G401.6 (cell line): ENCODE measurements around the gene C5orf58.

ENCODE experiments used
- FAIRE-seq: peaks from 2 replicates; lab custom pipeline; 2012; peaks lifted over from hg19 to GRCh38; lab: Jason Lieb, UNC

C5orf58 gene

GRCh38 chr5:170283296-170283695 is 50.5 kb downstream of the C5orf58 start:
- no peak for FAIRE-seq

GRCh38 chr5:170284231-170284630 is 51.4 kb downstream of the C5orf58 start:
- FAIRE-seq = no peak

- no peak for FAIRE-seq
These were observed 52.4 kb downstream of the C5orf58 start for GRCh38 chr5:170285181-170285580.

DNA sequence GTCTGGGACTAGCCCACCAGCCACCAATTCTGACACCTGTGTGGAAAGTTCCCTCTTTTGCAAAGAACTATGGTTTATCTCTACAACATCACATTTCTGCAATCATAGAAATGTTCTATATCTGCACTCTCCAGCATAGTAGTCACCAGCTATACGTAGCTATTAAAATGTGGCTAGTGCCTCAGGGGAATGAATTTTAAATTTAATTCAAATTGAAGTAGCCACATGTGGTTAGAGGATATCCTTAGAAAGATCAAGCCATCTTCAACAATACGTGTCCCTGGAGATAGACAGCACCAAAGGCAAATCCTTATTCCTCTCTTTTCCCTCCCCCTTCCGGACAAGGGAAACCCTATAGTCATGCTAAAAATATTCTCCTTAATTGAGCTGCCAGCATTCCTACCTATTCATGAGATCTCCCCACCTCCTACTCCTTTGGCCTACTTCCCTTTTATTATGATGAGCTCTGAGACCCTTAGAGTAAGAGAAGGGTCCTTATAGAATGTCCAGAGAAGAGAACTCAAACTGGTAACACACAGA is 53.7 kb downstream of the C5orf58 start:
- no peak for FAIRE-seq

DNA sequence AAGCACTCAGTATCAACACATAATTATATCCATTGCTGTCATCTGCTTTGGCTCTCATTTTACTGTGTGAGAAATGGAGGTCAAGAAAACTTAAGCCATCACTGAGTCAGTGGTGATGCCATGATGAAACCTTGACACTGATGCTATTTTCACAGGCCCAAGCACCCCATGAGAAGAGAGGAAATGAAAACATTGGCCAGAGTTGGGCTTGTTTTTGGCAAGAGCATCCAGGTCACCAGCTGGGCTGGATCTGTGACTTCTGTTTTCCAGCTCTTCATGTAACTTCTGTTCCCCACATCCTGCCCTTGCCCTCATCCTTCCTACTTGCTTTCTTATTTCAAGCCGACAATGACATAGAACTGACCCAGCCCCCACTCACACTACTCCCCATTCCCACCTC is 54.7 kb downstream of the C5orf58 start:
- no peak for FAIRE-seq

DNA sequence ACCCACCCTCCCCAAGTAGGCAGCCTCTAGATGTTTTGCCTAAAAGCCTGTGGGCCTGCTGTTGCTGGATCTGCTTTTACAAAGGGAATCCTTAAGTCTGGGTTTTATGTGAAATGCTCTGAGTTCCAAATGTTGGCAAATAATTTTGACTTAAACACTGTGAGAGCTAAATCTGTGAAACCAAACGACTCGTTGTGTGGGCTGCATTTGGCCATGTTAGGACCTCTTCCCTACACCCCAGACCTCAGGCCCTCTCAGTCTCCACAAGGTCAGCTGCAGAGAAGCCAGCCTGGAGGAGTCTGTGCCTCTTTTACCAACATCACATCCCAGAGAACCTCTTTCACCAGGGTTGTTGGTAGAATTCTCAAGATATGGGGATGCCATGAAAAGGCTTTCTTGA is 55.4 kb downstream of the C5orf58 start:
- no peak for FAIRE-seq

DNA sequence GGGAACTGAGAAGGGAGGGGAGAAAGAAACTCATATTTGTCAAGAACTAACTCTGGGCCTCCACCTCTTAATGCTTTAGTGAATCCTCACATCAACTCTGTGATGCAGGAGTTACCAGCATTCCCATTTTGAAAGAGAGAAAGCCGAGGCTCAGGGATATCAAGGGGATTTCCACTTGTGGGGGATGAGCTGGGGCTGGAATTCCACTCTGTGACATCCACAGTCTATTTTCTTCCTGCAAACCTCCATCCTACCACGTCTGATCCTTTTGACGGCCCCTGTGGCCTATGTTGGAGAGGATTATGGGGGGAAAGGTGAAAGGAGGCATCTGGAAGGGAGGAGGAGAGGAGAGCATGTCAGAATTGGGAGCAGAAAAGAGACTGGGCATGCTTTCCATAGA is 55.8 kb downstream of the C5orf58 start:
- FAIRE-seq = no peak

- FAIRE-seq = no peak
These were observed 56.3 kb downstream of the C5orf58 start for GRCh38 chr5:170289121-170289520.

- FAIRE-seq = no peak
These were observed 57.0 kb downstream of the C5orf58 start for GRCh38 chr5:170289764-170290163.

- FAIRE-seq = no peak
These were observed 57.7 kb downstream of the C5orf58 start for GRCh38 chr5:170290498-170290897.

- no peak for FAIRE-seq
These were observed 59.7 kb downstream of the C5orf58 start for GRCh38 chr5:170292179-170293104.

DNA sequence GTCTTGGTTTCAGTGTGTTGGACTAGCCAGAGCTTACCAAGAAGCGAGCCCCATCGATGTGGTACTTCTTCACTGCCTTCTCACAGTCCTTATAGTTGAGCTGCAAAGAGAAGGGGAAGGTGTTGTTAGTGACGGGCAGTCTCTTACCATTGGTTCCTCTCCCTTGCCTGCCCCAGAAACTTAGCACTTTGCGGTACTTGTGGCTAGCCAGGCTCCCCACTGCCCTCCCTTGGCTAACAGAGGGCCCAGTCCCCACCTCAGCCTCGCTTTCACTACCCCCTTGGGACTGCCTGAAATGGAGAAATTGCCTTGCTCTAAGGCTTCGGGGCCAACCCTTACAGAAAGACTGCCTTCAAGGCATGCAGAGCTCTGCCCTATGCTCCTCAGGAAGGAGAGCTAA is 60.5 kb downstream of the C5orf58 start:
- no peak for FAIRE-seq

DNA sequence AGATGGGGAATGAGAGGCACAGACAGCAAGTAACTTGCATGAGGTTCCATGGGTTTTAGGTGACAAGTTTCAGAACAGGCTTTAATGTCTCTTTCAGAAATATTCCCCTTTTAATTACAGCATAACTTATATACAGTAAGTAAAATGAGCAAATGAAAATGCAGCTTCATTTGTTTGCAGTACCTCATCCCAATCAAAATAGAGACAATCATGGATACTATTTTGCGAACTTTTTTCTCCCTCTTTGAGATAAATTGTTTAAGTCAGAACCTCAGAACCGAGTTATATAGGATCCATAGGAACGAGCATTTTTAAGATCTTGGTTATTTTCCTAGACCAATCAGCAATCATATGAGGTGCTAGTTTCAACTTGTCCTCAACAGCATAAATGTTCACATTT is 61.3 kb downstream of the C5orf58 start:
- no peak for FAIRE-seq

DNA sequence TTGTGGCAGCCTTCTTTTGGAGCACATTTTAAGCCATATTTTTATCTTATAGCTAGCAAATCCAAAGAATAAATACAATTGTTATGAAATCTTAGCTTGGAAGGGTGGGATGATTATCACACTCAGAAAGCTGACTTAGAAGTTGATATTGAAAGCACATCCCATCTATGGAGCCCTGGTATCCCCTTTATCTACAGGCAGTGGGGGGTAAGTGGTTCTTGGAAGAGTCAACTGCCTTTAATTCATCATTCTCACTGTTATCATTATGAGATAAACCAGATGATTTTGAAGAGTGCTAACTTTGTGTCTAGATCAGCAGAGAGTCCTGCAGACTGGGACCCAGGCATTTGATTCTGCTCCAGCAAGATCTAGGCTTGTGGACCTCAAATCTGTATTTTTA is 61.8 kb downstream of the C5orf58 start:
- no peak for FAIRE-seq
